HG02885 (cell line): ENCODE measurements around the gene IRX1.

Experiments used
- ATAC-seq: cut with Tn5 transposase; IDR thresholded peaks from one replicate; pipeline ENCODE4 v1.9.1; 2021; ENCODE audit warnings: mild to moderate bottlenecking; ENCODE audit not compliant: unreplicated experiment, poor library complexity

The IRX1 gene

DNA sequence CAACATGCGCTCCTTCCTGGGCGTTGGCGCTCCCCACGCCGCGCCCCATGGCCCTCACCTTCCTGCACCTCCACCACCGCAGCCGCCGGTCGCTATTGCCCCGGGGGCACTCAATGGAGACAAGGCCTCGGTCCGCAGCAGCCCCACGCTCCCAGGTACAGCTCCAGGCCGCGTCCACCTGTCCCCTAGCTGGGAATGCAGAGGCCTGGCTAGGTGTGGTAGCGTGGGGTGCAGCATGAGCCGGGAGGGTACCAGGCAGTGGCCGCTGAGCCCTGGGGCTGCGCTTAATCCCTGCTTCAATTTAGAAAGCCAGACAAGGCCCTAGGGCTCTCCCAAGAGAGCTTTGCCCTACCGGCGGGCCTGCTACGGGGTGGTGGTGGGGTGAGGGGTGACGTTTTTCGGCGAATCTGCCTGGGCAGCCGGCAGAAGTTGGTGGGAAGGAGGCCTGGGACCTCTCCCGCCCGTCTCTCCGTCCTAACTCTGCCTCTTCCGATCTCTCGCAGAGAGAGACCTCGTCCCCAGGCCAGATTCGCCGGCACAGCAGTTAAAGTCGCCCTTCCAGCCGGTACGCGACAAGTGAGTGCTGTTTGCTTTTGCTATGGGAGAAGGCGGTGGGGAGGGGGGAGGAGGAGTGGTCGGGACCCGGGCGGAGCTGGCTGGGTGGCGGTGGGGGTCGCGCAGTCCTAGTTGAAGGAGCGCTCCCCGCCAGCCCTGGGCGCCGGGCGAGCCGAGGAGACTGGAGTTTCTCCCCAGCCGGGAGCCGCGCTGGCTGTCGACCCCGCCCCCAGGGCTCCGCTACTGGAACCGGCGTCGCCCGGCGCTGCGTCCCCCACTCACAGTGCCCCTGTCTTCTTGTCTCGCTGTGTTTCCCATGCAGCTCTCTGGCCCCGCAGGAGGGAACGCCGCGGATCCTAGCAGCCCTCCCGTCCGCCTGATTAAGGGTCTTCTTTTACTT lies 4.8 kb downstream of the IRX1 start:
- ATAC-seq = no peak

DNA sequence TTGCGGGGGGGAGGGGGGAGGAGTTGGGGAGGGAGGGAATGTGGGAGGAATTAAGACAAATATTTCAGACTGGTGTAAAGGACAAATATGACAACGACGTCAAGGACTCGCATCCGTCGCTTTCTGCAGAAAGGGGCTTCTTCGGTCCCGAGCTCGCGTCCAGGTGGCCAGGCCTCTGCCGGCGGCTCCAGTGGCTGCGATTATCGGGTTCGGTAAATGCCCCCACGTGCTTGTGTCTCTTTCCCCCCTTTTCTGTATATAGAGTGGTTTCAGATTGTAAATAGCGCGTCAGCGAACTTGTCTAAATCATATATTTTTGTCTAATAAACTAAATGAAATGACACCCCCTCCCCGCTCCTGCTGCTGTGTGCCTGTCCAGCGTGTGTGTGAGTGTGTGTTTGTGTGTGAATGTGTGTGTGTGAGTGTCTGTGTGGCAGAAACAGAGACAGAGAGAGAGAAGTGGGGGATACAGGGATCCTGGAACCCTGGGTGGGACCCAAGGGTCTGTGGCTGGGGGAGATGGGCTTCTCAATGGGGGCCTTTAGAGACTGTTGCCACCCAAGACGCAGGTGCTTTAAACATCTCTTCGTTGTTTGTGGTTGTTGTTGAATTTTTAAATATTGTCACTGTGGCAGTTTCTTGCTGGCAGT lies 5.6 kb downstream of the IRX1 start:
- no peak for ATAC-seq

DNA sequence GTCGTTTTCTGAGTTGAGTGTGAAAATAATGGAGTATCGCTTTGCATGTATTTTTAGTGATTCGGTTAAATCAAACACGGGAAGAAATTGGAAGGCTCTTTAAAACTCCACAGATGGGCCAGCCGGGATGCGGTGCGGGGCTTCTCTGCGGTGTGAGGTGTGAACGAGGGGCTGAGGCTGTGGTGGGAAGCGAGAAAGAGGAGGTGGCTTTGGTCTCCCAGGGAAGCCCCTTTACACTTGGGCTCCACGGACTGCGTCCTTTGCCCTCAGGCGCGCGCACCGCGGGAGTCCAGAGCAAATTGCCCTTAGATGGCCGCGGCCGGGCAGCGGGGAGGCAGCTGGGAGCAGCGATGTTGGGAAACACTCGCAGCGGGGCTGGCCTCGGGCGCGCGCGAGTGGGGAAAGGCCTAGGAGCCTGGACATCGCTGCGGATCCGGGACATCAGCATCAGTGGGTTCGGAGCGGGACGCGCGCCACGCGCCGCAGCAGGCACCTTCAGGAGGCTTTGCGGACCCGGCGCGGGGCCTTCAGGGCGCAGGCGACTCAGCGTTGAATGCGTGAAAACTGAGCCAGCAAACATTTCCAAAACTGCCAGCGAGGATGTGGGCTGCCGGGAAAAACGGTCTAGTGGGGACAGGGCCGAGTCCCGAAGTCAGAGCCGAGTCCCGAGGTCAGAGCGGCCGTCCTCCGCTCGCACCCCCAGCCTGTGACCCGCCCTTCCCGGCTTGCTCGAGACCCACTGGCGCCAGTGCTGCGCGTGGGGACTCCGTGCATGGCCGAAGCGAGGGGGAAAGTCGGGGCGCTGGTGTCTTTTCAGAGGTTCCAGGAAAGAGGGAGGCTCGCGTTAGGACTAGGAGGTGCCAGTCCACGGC lies 6.5 kb downstream of the IRX1 start:
- ATAC-seq = no peak

DNA sequence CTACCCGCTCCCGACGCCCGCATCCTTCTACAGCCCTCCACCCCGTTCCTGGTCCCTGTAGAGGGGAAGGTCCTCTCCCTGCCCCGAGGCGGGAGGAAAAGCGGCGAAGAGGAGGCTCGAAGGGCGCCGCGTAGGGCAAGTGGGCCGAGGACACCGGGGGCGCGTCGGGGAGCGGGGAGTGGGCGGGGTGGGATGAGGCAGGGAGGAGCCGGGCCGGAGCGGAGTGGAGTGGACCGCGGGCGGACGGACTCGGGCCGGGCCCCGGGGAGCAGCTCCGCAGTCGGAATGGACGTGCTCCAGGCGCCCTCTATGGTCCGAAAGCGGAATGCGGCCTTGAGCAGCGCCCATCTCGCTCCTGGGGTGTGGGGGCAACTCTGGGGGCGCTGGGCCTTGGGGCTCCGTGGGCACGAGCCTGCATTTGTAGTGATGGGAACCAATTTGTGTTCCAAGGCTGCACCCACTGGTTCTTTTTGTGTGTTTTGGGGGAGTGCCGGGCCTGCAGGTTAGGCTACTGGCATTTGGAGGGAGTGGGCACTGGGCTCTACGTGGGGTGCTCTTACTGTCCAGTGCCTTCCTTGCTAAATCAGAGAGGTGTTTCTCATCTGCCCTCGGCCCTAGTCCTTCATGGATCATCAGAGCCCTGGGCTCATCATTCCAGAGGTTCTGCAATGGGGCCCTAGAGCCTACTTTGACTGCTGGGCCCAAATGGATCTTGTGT lies 7.3 kb downstream of the IRX1 start:
- no peak for ATAC-seq

DNA sequence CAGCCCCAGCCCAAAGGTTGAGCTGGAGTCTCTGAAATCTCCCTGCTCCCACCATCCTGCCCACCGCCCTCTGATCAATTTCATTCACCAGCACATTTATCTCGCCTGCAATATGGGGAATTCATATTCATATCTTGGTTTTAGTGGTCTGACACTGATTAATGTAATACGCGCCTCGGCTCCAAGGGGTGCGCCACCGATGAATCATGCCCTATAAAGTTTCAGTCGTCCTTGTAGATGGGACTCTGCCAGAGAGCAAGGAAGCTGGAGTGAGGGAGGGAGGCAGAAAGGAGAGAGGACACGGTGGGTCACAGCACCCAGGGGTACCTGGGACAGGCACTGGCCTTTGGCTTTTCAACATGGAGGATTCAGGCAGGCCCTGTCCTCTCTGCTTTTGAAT lies 8.9 kb downstream of the IRX1 start:
- no peak for ATAC-seq

DNA sequence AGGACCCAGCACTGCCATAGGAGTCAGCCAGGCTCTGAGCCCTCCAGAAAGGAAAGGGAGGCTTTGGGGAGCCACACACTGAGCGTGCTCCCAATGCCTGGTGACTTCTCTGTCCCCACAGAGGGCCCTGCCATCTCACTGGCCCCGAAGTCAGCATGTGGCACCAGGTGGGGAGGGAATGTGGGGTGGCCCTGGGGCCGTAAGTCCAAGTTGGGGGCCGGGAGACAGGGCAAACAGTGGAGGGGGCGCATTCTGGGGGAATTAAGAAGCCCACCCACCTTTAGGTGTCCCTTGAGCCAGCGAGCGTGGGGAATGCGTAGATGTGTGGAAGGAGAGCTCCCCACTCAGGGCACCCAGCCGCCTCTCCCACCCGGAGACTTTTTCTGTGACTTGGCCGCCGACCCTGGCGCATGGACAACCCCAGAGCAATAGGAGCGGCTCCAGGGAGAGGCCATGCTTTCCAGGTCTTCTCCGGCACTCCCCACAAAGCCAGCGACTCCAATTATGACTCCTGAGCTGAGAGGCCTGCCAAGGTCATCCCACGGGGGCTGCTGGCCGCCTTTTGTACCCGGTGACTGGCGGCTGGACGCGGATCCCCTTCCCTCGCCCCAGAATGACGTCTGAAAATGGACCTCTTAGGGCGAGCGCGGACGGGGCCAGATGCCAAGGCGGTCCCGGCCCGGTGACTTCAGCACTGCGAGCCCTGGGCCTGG lies 9.8 kb downstream of the IRX1 start:
- ATAC-seq = no peak

GRCh38 chr5:3606121-3606831 lies 10.6 kb downstream of the IRX1 start:
- no peak for ATAC-seq

DNA sequence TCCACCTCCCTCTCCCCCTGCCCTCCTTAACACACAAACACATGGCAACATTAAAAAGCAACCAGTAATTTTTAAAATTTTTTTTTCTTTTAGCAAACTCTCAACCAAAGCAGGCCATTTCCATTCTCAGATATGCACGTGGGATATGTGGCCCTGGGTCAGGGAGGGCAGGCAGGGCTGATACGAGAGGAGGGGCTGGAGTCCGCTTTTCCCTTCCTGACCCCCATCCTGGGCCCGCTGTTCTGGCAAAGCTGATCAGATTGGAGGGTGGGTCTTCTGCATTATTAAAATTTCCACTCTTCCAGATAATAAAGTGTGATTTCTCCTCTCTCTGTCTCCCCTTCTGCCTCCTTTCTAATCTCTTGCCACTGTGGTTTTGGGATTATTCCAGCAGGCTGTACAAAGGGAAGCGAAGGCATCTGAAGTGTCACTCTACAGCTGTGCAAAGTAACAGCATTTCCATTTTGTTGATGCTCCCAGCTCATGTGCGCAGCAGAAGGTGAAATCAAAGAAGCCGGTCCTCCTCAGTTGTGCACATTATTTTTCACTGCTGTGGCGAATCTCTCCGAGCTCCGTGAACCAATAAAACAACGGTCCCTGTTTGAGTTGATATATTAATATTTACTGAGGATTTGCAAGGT lies 12.0 kb downstream of the IRX1 start:
- ATAC-seq = no peak

- ATAC-seq = no peak
Observed at GRCh38 chr5:3609120-3609681, 13.6 kb downstream of the IRX1 start.

- ATAC-seq = no peak
Observed at GRCh38 chr5:3612591-3613042, 17.0 kb downstream of the IRX1 start.

- ATAC-seq = no peak
Observed at GRCh38 chr5:3613726-3614125, 18.1 kb downstream of the IRX1 start.

- no peak for ATAC-seq
Observed at GRCh38 chr5:3615217-3615616, 19.6 kb downstream of the IRX1 start.

DNA sequence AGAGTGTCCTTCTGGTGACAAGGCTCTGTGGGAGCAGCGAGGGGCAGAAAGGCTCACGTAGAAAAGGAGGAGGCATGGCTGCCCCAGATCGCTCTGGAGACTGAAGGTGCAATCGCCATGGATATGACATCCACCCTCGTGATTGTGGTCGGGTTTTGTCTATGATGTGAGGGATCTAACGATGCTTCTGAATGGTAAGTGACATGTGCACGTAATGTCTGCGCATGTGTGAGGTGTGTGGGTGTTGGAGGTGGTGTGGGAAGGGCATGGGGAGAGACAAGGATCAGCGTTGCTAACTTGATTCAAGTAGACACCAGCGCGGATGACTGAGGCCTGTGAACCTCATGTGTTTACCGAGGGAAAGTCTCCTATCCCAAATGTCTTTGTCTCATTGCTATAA lies 20.2 kb downstream of the IRX1 start:
- ATAC-seq = no peak

GRCh38 chr5:3619579-3619978 lies 23.9 kb downstream of the IRX1 start:
- no peak for ATAC-seq

DNA sequence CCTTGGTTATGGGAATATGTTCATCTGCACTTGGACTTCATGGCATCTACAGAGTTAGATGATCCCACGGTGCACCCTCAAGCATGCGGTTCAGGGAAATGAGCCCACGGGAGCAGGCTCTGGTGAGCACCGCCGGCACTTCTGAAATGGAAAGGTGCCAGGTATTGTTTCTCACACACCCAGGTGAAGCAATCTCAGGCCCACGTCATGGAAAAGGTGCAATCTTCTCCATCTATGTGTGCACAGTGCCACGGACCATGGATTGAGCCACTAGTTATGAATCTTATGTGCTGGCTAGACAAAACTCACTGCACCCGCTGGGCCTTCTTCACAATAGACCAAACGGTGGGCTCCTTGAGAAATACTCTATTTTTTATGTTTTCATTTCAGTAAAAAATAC lies 27.3 kb downstream of the IRX1 start:
- ATAC-seq = no peak

DNA sequence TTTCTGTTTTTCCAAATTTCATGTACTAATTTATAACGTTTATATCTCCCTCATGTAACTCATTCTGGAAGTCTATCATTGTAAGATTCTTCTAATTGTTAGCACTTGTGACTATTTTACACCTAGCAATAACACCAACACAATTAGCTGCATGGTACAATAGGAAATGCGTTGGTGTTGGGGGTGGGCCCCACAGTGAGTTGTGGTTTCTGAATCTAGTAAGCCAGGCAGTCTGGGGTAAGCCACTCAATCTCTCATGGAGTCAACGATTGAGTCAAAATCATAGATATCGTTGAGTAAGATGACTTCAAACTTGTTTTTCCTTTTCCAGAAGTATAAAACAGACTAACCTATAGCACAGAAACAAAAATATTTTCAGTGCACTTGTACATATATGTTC lies 30.0 kb downstream of the IRX1 start:
- ATAC-seq = no peak

DNA sequence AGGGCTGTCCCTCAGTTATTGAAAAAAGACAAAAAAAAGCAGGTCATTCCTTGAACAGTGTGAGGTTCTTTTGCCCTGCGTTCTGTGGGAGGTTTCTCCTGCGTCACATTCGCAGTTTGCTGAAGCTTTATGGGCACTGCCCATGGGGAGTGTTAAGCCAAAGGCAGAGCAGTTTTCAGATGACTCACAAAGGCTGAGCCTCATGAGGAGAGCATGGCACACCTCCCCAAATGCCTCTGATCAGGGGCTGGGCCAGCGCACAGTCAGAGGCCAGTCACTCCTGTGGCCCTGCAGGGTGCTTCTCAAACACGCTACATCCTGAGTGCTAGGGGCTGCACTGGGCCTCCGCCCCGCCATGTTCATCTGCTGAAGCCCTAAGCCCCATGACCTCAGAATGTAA lies 38.4 kb downstream of the IRX1 start:
- ATAC-seq = no peak

DNA sequence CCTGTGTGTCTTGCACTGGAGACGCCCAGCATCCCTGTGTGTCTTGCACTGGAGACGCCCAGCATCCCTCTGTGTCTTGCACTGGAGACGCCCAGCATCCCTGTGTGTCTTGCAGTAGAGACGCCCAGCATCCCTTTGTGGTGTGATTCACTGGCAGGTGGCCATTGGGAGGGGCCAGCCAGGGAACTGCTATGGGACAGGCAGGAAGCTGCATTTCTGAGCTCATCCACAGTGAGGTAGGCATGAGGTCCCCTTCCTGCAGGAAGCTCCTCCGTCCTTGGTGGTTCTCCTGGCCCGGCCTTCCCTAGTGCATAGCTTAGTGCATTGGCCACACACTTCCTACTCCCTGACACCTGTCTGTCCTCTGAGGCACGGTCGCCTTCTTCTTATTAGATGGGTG lies 43.5 kb downstream of the IRX1 start:
- ATAC-seq = no peak
